ACC112 (cell line): Measurements from ENCODE around the gene OR4F6.

Experiments used
- H2AFZ ChIP-seq: fragments of 200-600 bp; sonication (generic); one replicate; pipeline ENCODE4 v1.6.0; 2017; ENCODE audit warnings: antibody characterized with exemption, low read length; ENCODE audit not compliant: unreplicated experiment
- H3K27ac ChIP-seq: fragments of 200-600 bp; sonication (generic); 2 replicates; pipeline ENCODE4 v1.5.1; 2014; ENCODE audit warnings: low read depth, mild to moderate bottlenecking, antibody characterized with exemption, low read length, moderate library complexity
- H3K27me3 ChIP-seq: fragments of 200-600 bp; sonication (generic); 2 replicates; pipeline ENCODE4 v1.6.1; 2014; ENCODE audit warnings: mild to moderate bottlenecking, antibody characterized with exemption, low read length, moderate library complexity, mixed read lengths; ENCODE audit not compliant: insufficient read depth
- H3K36me3 ChIP-seq: fragments of 200-600 bp; sonication (generic); 2 replicates; pipeline ENCODE4 v1.6.1; 2016; ENCODE audit warnings: mild to moderate bottlenecking, antibody characterized with exemption, low read length, moderate library complexity, mixed read lengths; ENCODE audit not compliant: insufficient read depth
- H3K4me1 ChIP-seq: fragments of 200-600 bp; sonication (generic); one replicate; pipeline ENCODE4 v1.6.1; 2016; ENCODE audit warnings: low read length, mixed read lengths; ENCODE audit not compliant: insufficient read depth, unreplicated experiment, control insufficient read depth
- H3K4me3 ChIP-seq: fragments of 200-600 bp; sonication (generic); 2 replicates; pipeline ENCODE4 v1.5.1; 2014; ENCODE audit warnings: mild to moderate bottlenecking, low read depth, low read length
- H3K79me2 ChIP-seq: fragments of 200-600 bp; sonication (generic); one replicate; pipeline ENCODE4 v1.6.0; 2016; ENCODE audit warnings: low read length; ENCODE audit not compliant: control insufficient read depth, unreplicated experiment, insufficient read depth

OR4F6 gene

DNA sequence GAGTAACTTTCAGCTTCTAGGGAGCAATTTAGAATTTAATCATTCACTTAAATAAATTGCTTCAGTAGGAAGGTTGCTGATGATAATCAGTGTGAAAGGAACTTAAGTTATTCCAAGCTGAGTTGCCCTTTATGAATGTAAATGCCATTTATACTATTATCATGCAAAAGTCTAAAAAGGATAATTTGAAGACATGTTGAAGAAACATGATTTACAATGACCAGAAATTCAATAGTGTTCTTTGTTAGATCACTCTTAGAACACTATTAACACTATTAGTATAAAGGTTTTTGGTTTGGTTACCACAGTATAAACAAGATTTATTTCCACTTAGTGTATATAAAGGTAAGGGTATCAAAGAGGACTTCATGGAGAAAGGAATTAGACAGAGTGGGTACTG lies 1.6 kb downstream of the OR4F6 start:
- Histone ChIP-seq H3K27ac (no peak overlapping the region), H2AFZ (no peak overlapping the region), H3K36me3 (no peaks in the 10 kb centered on the region), H3K4me1 (peaks cover 6% of the 10 kb centered on the region), H3K79me2 (no peaks in the 10 kb centered on the region), H3K27me3 (peaks cover 54% of the 10 kb centered on the region), H3K4me3 (no peak overlapping the region)

DNA sequence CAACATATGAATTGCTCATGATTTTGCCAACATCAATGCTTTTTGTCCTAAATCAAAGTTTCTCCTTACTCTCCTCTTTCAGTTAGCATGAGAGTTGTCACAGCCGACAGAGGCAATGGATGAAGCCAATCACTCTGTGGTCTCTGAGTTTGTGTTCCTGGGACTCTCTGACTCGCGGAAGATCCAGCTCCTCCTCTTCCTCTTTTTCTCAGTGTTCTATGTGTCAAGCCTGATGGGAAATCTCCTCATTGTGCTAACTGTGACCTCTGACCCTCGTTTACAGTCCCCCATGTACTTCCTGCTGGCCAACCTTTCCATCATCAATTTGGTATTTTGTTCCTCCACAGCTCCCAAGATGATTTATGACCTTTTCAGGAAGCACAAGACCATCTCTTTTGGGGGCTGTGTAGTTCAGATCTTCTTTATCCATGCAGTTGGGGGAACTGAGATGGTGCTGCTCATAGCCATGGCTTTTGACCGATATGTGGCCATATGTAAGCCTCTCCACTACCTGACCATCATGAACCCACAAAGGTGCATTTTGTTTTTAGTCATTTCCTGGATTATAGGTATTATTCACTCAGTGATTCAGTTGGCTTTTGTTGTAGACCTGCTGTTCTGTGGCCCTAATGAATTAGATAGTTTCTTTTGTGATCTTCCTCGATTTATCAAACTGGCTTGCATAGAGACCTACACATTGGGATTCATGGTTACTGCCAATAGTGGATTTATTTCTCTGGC lies 2.5 kb downstream of the OR4F6 start:
- no peak overlapping the region for H2AFZ ChIP-seq

GRCh38 chr15:101807345-101807945 lies 4.1 kb downstream of the OR4F6 start:
- no peaks in the 10 kb centered on the region for H3K36me3 ChIP-seq
- peak overlapping the region; percentile 21; the same call in 1 of the 2 replicates for H3K27ac ChIP-seq
- H2AFZ ChIP-seq, result no peak overlapping the region
- no peaks in the 10 kb centered on the region for H3K79me2 ChIP-seq
- H3K4me3 ChIP-seq, result no peak overlapping the region
- peaks cover 6% of the 10 kb centered on the region for H3K4me1 ChIP-seq
- peaks cover 48% of the 10 kb centered on the region for H3K27me3 ChIP-seq

More for the DNA sequence above, 2.5 kb downstream of the OR4F6 start:
- H3K4me1 ChIP-seq, result peaks cover 6% of the 10 kb centered on the region
- peaks cover 49% of the 10 kb centered on the region for H3K27me3 ChIP-seq
- no peaks in the 10 kb centered on the region for H3K36me3 ChIP-seq
- no peak overlapping the region for H3K27ac ChIP-seq
- H3K4me3 ChIP-seq, result no peak overlapping the region
- no peaks in the 10 kb centered on the region for H3K79me2 ChIP-seq

- Histone ChIP-seq H3K79me2 (no peaks in the 10 kb centered on the region), H3K27me3 (peaks cover 54% of the 10 kb centered on the region), H2AFZ (no peak overlapping the region), H3K4me3 (no peak overlapping the region), H3K27ac (no peak overlapping the region), H3K36me3 (no peaks in the 10 kb centered on the region), H3K4me1 (peaks cover 6% of the 10 kb centered on the region)
These were observed 4.9 kb downstream of the OR4F6 start for GRCh38 chr15:101808201-101808600.

DNA sequence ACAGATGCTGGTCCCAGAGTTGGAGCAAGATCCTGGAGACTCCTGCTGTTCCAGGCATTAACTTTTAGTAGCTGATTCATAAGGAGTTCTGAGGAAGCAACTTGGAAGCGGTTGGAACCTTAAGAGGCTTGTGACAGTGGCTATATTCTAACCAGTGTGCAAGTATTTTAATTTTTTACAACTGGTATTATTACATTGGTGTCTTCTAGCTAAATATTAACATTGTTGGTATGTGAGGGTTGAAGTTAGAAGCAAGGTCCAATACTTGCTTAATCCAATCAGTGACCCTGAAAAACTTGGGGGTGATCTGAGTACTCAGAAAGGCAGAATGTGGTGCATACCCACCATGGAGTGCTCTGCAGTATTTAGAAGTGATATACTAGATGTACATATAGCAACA lies 7.1 kb downstream of the OR4F6 start:
- Histone ChIP-seq H2AFZ (no peak overlapping the region), H3K27me3 (peaks cover 52% of the 10 kb centered on the region), H3K4me3 (no peak overlapping the region), H3K79me2 (no peaks in the 10 kb centered on the region), H3K4me1 (peaks cover 6% of the 10 kb centered on the region), H3K27ac (no peak overlapping the region), H3K36me3 (no peaks in the 10 kb centered on the region)

GRCh38 chr15:101810876-101811275 lies 7.6 kb downstream of the OR4F6 start:
- Histone ChIP-seq H2AFZ (no peak overlapping the region), H3K27me3 (peaks cover 52% of the 10 kb centered on the region), H3K36me3 (no peaks in the 10 kb centered on the region), H3K27ac (no peak overlapping the region), H3K4me3 (no peak overlapping the region), H3K79me2 (no peaks in the 10 kb centered on the region), H3K4me1 (peaks cover 6% of the 10 kb centered on the region)

DNA sequence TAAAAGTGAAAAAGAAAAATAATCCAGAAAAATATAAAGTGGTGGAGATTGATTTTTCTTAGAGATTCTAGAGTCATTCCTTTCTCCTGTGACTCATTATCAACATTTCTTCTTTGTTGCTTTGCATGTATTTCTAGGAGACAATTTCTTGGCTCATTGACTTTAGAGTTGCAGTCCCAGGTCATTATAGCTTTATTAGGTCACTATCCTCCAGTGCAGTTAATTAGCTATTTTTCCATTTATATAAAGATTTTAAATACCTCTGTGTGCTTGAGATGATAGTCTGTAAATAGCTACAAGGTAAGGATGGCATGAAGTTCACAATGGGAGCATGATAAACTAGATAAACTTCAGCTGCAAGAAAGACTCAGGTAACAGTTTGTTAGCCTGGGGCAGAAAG lies 8.6 kb downstream of the OR4F6 start, which contains the start of gene OR4F15:
Gene OR4F15 (plus strand): TSS at position 301 of the 400 bp plus-strand sequence. CDS start 5,985 bp downstream, outside the sequence.
- no peak within 1 kb of the TSS for H3K27ac ChIP-seq
- H3K36me3 ChIP-seq, result no peaks in the 10 kb centered on the region
- no peaks in the 10 kb centered on the region for H3K79me2 ChIP-seq
- no peak within 1 kb of the TSS for H2AFZ ChIP-seq
- H3K4me3 ChIP-seq, result no peak within 1 kb of the TSS
- H3K27me3 ChIP-seq, result peaks cover 54% of the 10 kb centered on the region
- H3K4me1 ChIP-seq, result peaks cover 6% of the 10 kb centered on the region

DNA sequence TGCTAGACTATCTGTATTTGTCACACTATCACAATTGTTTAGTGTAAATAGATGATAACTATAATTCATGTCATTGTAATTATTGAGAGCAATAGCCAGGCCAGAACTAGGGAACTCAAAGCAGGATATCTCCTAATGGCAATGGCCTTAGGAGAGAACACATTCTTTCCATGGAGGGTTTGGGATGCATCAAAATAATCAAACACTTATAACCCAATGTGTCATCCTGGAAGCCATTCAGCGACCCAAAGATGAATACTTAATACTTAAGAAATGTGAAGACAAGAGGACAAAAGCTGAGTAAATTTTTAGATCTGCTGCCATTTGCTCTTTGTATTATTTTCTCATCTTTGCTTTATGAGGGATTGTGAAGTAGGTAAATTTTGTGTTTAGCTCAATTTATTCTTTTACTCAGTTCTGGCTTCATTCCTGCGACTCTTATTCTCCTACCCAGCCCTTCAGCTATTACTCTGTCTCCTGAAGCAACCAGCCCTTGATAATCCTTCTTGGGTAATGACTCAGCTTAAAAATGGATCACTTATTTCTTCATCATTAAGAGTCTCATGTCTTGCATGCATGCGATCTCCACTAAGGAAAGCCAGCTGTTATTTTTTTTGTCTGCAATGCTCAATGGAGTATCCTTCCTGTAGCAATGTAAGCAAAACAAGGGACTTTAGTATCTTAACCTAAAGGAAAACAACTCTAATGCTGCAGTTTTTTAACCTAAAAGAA lies 10.7 kb downstream of the OR4F6 start:
- Histone ChIP-seq H3K4me3 (no peak overlapping the region), H3K4me1 (no peaks in the 10 kb centered on the region), H3K27ac (no peak overlapping the region), H3K36me3 (no peaks in the 10 kb centered on the region), H3K79me2 (no peaks in the 10 kb centered on the region), H3K27me3 (peaks cover 70% of the 10 kb centered on the region), H2AFZ (no peak overlapping the region)

GRCh38 chr15:101820781-101821180 lies 17.5 kb downstream of the OR4F6 start:
- Histone ChIP-seq H3K4me3 (no peak overlapping the region), H3K36me3 (no peaks in the 10 kb centered on the region), H3K4me1 (no peaks in the 10 kb centered on the region), H3K27ac (no peak overlapping the region), H2AFZ (no peak overlapping the region), H3K79me2 (no peaks in the 10 kb centered on the region), H3K27me3 (peaks cover 56% of the 10 kb centered on the region)

- Histone ChIP-seq H2AFZ (no peak overlapping the region), H3K36me3 (no peaks in the 10 kb centered on the region), H3K27me3 (peaks cover 78% of the 10 kb centered on the region), H3K79me2 (no peaks in the 10 kb centered on the region), H3K27ac (no peak overlapping the region), H3K4me1 (no peaks in the 10 kb centered on the region), H3K4me3 (no peak overlapping the region)
These were observed 23.9 kb downstream of the OR4F6 start for GRCh38 chr15:101827257-101827656.
